MM.1S (cell line): ENCODE results near the gene PHF21A.
A peak's percentile ranks its signal among the peaks of the same experiment; 100 is the strongest.

Experiments used
- EZH2phosphoT487 ChIP-seq: fragments of 300-600 bp; sonication (generic); IDR thresholded peaks from 2 replicates; pipeline ENCODE4 v1.6.1; 2018; ENCODE audit warnings: antibody characterized with exemption, low read length
- TF ChIP-seq, protein P1 (sequence below): fragments of 300-600 bp; sonication (generic); IDR thresholded peaks from 2 replicates; pipeline ENCODE4 v1.5.1; 2016; ENCODE audit warnings: antibody characterized with exemption, low read length, mixed read lengths

DNA sequence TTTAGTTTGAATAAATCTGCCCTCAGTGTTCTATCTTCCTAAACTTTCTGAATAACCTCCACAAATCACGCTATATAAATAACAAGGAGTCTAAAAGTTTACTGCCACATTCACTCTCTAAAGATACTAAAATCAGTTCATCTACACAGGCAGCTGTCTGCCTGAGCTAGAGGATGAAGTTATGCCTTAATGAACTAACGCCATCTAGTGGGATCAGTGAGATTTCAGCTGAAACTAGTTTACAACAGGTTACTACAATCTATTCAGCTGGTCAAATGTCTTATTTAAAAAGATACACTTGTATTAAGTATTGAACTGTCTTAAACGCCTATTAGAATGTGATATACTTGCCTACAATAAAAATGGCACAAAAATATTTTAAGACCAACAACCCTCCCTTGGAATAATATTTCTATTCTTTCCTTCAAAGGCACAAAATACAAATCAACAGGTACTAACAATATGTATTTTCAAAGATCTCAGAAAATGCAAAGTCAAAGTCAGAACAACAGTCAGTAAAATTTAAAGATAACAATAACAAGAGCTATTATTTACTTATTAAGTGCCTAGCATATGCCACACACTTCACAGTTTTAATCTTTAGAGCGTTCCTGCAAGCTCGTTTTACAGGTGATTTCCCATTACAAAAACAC, 114.7 kb downstream of the PHF21A start:
- TF ChIP-seq, protein P1, sequence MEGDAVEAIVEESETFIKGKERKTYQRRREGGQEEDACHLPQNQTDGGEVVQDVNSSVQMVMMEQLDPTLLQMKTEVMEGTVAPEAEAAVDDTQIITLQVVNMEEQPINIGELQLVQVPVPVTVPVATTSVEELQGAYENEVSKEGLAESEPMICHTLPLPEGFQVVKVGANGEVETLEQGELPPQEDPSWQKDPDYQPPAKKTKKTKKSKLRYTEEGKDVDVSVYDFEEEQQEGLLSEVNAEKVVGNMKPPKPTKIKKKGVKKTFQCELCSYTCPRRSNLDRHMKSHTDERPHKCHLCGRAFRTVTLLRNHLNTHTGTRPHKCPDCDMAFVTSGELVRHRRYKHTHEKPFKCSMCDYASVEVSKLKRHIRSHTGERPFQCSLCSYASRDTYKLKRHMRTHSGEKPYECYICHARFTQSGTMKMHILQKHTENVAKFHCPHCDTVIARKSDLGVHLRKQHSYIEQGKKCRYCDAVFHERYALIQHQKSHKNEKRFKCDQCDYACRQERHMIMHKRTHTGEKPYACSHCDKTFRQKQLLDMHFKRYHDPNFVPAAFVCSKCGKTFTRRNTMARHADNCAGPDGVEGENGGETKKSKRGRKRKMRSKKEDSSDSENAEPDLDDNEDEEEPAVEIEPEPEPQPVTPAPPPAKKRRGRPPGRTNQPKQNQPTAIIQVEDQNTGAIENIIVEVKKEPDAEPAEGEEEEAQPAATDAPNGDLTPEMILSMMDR, result peak; percentile 85
- no peak for TF ChIP-seq EZH2phosphoT487
